SIG-M5 (cell line): ENCODE data around the gene GOLGA8B.
"Not testable (repeated sequence)": the region's sequence is repeated elsewhere in the genome, so short reads cannot be mapped to it uniquely, and the experiment has no call there.

ENCODE experiments used
- DNase-seq: peaks from one replicate; lab custom pipeline; 2025; lab: John Stamatoyannopoulos, UW

GOLGA8B gene

GRCh38 chr15:34559764-34560163 is 23.7 kb downstream of the GOLGA8B start:
- not testable (repeated sequence) for DNase-seq

GRCh38 chr15:34555162-34555561 is 28.3 kb downstream of the GOLGA8B start:
- DNase-seq: not testable (repeated sequence)

- not testable (repeated sequence) for DNase-seq
Measured at GRCh38 chr15:34554716-34555115, 28.7 kb downstream of the GOLGA8B start.

- not testable (repeated sequence) for DNase-seq
Measured at GRCh38 chr15:34554126-34554525, 29.3 kb downstream of the GOLGA8B start.

GRCh38 chr15:34550129-34550528 is 33.3 kb downstream of the GOLGA8B start:
- DNase-seq: not testable (repeated sequence)

GRCh38 chr15:34549381-34549809 is 34.1 kb downstream of the GOLGA8B start:
- DNase-seq: not testable (repeated sequence)

- not testable (repeated sequence) for DNase-seq
Measured at GRCh38 chr15:34543860-34544649, 39.4 kb downstream of the GOLGA8B start.

- not testable (repeated sequence) for DNase-seq
Measured at GRCh38 chr15:34535857-34536256, 47.6 kb downstream of the GOLGA8B start.
